A673 (cell line): ENCODE measurements around the gene KRTAP1-3.

Source experiments
- EZH2 ChIP-seq: fragments of 200-600 bp; sonication (generic); IDR thresholded peaks from 2 replicates; pipeline ENCODE4 v1.6.1; 2017; ENCODE audit warnings: borderline replicate concordance, low read depth, mild to moderate bottlenecking, mixed read lengths, antibody characterized with exemption, low read length; ENCODE audit not compliant: poor library complexity, severe bottlenecking
- TF ChIP-seq, protein P1 (sequence below): fragments of 300-800, 200-600 bp; sonication (generic); conservative IDR thresholded peaks from 2 replicates; pipeline ENCODE4 v1.5.1; 2017; ENCODE audit warnings: low read depth, mild to moderate bottlenecking, antibody characterized with exemption, low read length, moderate library complexity, mixed read lengths

GRCh38 chr17:41073676-41074075 is 39.0 kb upstream of the KRTAP1-3 start:
- TF ChIP-seq, protein P1, sequence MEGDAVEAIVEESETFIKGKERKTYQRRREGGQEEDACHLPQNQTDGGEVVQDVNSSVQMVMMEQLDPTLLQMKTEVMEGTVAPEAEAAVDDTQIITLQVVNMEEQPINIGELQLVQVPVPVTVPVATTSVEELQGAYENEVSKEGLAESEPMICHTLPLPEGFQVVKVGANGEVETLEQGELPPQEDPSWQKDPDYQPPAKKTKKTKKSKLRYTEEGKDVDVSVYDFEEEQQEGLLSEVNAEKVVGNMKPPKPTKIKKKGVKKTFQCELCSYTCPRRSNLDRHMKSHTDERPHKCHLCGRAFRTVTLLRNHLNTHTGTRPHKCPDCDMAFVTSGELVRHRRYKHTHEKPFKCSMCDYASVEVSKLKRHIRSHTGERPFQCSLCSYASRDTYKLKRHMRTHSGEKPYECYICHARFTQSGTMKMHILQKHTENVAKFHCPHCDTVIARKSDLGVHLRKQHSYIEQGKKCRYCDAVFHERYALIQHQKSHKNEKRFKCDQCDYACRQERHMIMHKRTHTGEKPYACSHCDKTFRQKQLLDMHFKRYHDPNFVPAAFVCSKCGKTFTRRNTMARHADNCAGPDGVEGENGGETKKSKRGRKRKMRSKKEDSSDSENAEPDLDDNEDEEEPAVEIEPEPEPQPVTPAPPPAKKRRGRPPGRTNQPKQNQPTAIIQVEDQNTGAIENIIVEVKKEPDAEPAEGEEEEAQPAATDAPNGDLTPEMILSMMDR, result no peak
- no peak for TF ChIP-seq EZH2
